Ectodermal cell (in vitro differentiated cells): ENCODE data around the gene BLNK.

ENCODE experiments used
- H3K27ac ChIP-seq: 2 replicates; pipeline ENCODE4 v1.7.0; 2013; ENCODE audit warnings: mild to moderate bottlenecking, low read depth, low read length; ENCODE audit not compliant: insufficient read depth, poor library complexity, severe bottlenecking
- H3K27me3 ChIP-seq: 2 replicates; pipeline ENCODE4 v1.7.0; 2013; ENCODE audit warnings: mild to moderate bottlenecking, low read length; ENCODE audit not compliant: insufficient read depth, control insufficient read depth, poor library complexity, severe bottlenecking
- H3K36me3 ChIP-seq: one replicate; pipeline ENCODE4 v1.7.0; 2013; ENCODE audit warnings: low read length; ENCODE audit not compliant: control insufficient read depth, insufficient read depth
- H3K4me1 ChIP-seq: one replicate; pipeline ENCODE4 v1.7.0; 2013; ENCODE audit warnings: low read length; ENCODE audit not compliant: control insufficient read depth, insufficient read depth
- H3K4me3 ChIP-seq: 2 replicates; pipeline ENCODE4 v1.7.0; 2013; ENCODE audit warnings: low read depth, low read length, control low read depth; ENCODE audit not compliant: insufficient read depth
- H3K9me3 ChIP-seq: 2 replicates; pipeline ENCODE4 v1.7.0; 2013; ENCODE audit warnings: mild to moderate bottlenecking, low read length, moderate library complexity; ENCODE audit not compliant: control insufficient read depth
- WGBS, 2 experiments: methylation state at CpG; one replicate each; pipeline ENCODE4 v1.1.7; 2013; ENCODE audit warnings: missing lambda C conversion rate in 2 of 2; 5-methylcytosine and 5-hydroxymethylcytosine counted together

Gene BLNK

DNA sequence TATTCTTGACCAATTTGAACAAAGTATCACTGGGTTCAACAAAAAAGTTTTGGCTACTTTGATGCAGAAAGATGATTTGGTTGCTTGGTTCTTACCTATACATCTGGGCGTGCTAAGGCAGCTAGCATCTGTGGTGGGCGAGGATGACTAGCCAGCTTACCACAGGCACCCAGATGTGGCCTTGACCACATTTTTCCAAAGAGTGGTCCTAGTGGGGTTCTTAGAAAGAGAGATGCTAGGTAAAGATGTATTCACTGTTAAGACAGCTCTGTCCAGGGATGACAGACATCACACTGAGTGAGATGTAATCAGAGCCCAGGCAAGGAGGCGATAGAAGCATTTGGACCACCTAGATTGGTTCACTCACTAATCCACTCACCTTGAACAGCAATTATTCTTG, 33.6 kb upstream of the BLNK start:
- no peaks in the 10 kb centered on the region for H3K36me3 ChIP-seq
- no peak overlapping the region for H3K4me3 ChIP-seq
- H3K9me3 ChIP-seq, result no peaks in the 10 kb centered on the region
- peaks cover 12% of the 10 kb centered on the region for H3K4me1 ChIP-seq
- 97% methylated on average over 3 of the region's 3 CpGs for WGBS, 2 experiments
- no peaks in the 10 kb centered on the region for H3K27me3 ChIP-seq
- H3K27ac ChIP-seq, result no peak overlapping the region

- H3K36me3 ChIP-seq, result no peaks in the 10 kb centered on the region
- WGBS, 2 experiments, result 93 to 96% methylated on average over 7 to 8 of the region's 8 CpGs
Measured at GRCh38 chr10:96304230-96304629, 32.9 kb upstream of the BLNK start, which contains the start of gene DNTT. Gene DNTT (plus strand): TSS chr10:96304434. CDS start chr10:96304498, 64 bp downstream.

GRCh38 chr10:96301616-96302015, 30.2 kb upstream of the BLNK start:
- no peaks in the 10 kb centered on the region for H3K27me3 ChIP-seq
- no peaks in the 10 kb centered on the region for H3K36me3 ChIP-seq
- no peak overlapping the region for H3K4me3 ChIP-seq
- H3K4me1 ChIP-seq, result no peaks in the 10 kb centered on the region
- no peaks in the 10 kb centered on the region for H3K9me3 ChIP-seq
- no peak overlapping the region for H3K27ac ChIP-seq
- 75 to 87% methylated on average over 1 of the region's 1 CpG for WGBS, 2 experiments

More at GRCh38 chr10:96304230-96304629, 32.9 kb upstream of the BLNK start, which contains the start of gene DNTT:
- Histone ChIP-seq H3K4me1 (peaks cover 12% of the 10 kb centered on the region), H3K4me3 (no peak within 1 kb of the TSS), H3K27ac (no peak within 1 kb of the TSS), H3K27me3 (no peaks in the 10 kb centered on the region), H3K9me3 (no peaks in the 10 kb centered on the region)

DNA sequence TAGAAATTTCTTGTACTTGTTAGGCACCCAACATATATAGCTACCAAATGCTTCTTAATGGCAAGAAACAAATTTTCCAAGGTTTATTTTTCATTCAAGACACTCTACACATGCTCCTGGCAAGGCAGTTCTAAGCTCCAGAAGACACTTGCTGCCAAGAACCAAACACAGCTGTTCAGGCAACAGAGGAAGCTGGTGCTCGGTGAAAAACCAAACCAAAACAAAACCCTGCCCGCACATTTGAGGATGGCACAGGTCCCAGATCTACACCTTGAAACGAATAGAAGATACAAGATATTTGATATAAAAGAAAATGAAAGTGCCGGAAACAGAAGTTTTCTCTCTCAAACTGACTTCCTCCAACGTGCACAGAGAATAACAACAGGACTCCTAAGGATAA, 28.0 kb upstream of the BLNK start:
- no peak overlapping the region for H3K4me3 ChIP-seq
- H3K27ac ChIP-seq, result no peak overlapping the region
- WGBS, 2 experiments, result 93 to 95% methylated on average over 3 to 5 of the region's 5 CpGs
- no peaks in the 10 kb centered on the region for H3K36me3 ChIP-seq
- no peaks in the 10 kb centered on the region for H3K9me3 ChIP-seq
- H3K4me1 ChIP-seq, result no peaks in the 10 kb centered on the region
- no peaks in the 10 kb centered on the region for H3K27me3 ChIP-seq

DNA sequence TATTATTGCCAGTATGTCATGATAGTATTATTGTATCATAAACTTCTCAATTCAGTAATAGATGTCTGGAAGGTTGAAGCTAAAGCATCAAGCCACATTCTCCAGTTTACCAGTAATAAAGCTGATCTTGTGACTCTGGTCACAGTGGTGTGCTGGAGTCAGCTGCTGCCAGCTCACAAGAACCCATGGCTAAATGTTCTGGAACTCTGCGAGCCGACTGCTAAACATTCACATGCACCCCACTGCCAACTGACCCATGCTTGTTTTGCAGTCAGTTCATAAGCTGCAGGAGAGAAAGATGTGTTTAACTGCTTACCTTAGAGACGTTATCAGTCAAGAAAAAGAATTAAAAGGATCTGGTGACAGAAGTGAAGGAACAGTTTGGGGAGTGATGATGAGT, 27.0 kb upstream of the BLNK start:
- H3K4me1 ChIP-seq, result no peaks in the 10 kb centered on the region
- H3K4me3 ChIP-seq, result no peak overlapping the region
- H3K36me3 ChIP-seq, result no peaks in the 10 kb centered on the region
- no peaks in the 10 kb centered on the region for H3K27me3 ChIP-seq
- 90 to 98% methylated on average over 3 of the region's 3 CpGs for WGBS, 2 experiments
- no peak overlapping the region for H3K27ac ChIP-seq
- H3K9me3 ChIP-seq, result no peaks in the 10 kb centered on the region

- 94 to 96% methylated on average over 2 of the region's 2 CpGs for WGBS, 2 experiments
- Histone ChIP-seq H3K4me3 (no peak overlapping the region), H3K36me3 (no peaks in the 10 kb centered on the region), H3K27ac (no peak overlapping the region), H3K9me3 (no peaks in the 10 kb centered on the region), H3K4me1 (no peaks in the 10 kb centered on the region), H3K27me3 (no peaks in the 10 kb centered on the region)
Measured at GRCh38 chr10:96297486-96297885, 26.1 kb upstream of the BLNK start.

GRCh38 chr10:96295475-96295874, 24.1 kb upstream of the BLNK start:
- Histone ChIP-seq H3K36me3 (no peaks in the 10 kb centered on the region), H3K27ac (no peak overlapping the region), H3K9me3 (no peaks in the 10 kb centered on the region), H3K27me3 (no peaks in the 10 kb centered on the region), H3K4me3 (no peak overlapping the region), H3K4me1 (no peaks in the 10 kb centered on the region)
- WGBS, 2 experiments, result 94 to 95% methylated on average over 4 of the region's 4 CpGs

DNA sequence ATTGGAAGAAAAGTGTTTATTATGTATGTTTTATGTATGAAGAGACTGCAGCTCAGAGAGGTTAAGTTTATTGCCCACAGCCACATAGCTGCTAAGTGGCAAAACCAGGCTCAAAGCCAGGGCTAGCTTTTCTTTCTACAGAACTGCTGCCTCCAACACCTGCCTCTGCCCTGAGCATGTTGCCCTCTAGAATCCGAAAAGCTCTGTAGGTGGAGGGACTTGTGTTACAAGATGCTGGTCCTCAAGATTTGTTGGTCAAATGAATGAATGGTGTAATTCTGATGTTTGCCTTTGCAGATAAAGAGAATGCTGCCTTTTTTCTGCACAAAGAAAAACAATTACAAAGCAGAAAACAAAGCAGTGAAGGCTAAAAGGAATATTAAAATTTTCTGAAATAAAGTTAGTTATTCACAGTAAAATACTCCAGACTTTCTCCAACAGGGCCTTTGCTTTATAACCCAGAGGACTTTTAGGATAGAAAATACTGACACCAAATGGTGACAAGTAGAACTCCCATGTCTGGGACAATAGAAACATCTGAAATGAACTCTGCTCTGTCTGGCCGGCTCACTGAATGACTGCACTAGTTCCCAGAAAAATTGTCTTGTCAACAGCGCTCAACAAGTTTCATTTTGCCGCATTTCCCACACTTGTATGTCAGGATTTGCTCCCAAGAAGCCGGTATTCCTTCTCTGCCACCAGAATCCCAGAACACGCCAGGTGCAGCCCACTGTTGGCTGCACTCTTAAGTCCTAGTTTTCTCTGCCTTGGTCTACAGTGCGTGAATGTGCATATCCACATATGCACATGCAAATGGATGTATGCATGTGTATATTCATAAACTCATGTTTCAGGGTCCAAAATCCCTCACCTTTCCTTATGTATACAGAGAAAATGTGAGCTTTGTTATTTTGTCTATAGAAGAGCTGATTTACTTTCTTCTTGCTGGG, 21.9 kb upstream of the BLNK start:
- Histone ChIP-seq H3K36me3 (no peaks in the 10 kb centered on the region), H3K4me3 (no peak overlapping the region), H3K27ac (no peak overlapping the region), H3K4me1 (no peaks in the 10 kb centered on the region), H3K27me3 (no peaks in the 10 kb centered on the region), H3K9me3 (no peaks in the 10 kb centered on the region)
- 54 to 57% methylated on average over 6 to 7 of the region's 7 CpGs for WGBS, 2 experiments

- Histone ChIP-seq H3K4me3 (no peak overlapping the region), H3K9me3 (no peaks in the 10 kb centered on the region), H3K4me1 (no peaks in the 10 kb centered on the region), H3K36me3 (no peaks in the 10 kb centered on the region), H3K27me3 (no peaks in the 10 kb centered on the region), H3K27ac (no peak overlapping the region)
- WGBS, 2 experiments, result 88 to 91% methylated on average over 4 of the region's 4 CpGs
Measured at GRCh38 chr10:96290368-96291133, 19.2 kb upstream of the BLNK start.
